Nucleus accumbens (tissue), 56 donors: ENCODE results near the gene INPP5J.
"Not testable (repeated sequence)": the region's sequence is repeated elsewhere in the genome, so short reads cannot be mapped to it uniquely, and the experiment has no call there.

ENCODE experiments used
- DNase-seq, 56 donors: peaks; one replicate each; lab custom pipeline; 2025; lab: John Stamatoyannopoulos, UW

The INPP5J gene

GRCh38 chr22:31087744-31088215, 35.0 kb upstream of the INPP5J start:
- no peak for DNase-seq

- no peak for DNase-seq
Observed at GRCh38 chr22:31088233-31088986, 34.4 kb upstream of the INPP5J start.

- DNase-seq = peak in 29 of 56 donors; percentile 14 to 71 (median 32)
Observed at GRCh38 chr22:31089160-31090100, 33.3 kb upstream of the INPP5J start.

- no peak for DNase-seq
Observed at GRCh38 chr22:31090217-31091085, 32.3 kb upstream of the INPP5J start.

GRCh38 chr22:31091106-31091975, 31.4 kb upstream of the INPP5J start:
- no peak for DNase-seq

- no peak for DNase-seq
Observed at GRCh38 chr22:31092161-31092560, 30.6 kb upstream of the INPP5J start.

GRCh38 chr22:31093086-31093850, 29.5 kb upstream of the INPP5J start:
- DNase-seq = peak in 41 of 56 donors; percentile 16 to 75 (median 48)

GRCh38 chr22:31094021-31094551, 28.7 kb upstream of the INPP5J start:
- peak in 29 of 56 donors; percentile 13 to 67 (median 29) for DNase-seq

GRCh38 chr22:31094741-31095140, 28.0 kb upstream of the INPP5J start:
- no peak for DNase-seq

GRCh38 chr22:31095637-31096249, 27.0 kb upstream of the INPP5J start:
- DNase-seq = no peak

- DNase-seq = no peak
Observed at GRCh38 chr22:31096657-31097279, 26.0 kb upstream of the INPP5J start.

GRCh38 chr22:31097539-31097938, 25.2 kb upstream of the INPP5J start:
- DNase-seq = not testable (repeated sequence)

GRCh38 chr22:31097941-31098631, 24.7 kb upstream of the INPP5J start:
- no peak for DNase-seq

- peak in 9 of 56 donors; percentile 9 to 43 (median 26) for DNase-seq
Observed at GRCh38 chr22:31098632-31099110, 24.1 kb upstream of the INPP5J start.

GRCh38 chr22:31099386-31099785, 23.4 kb upstream of the INPP5J start:
- DNase-seq = no peak
